A549 treated with dexamethasone at 1 μM for 4 hours (cell line): ENCODE measurements around the gene ANHX. TPM values are rescaled to one million over a fixed set of nuclear protein-coding genes. Genes with fewer than 3 reads are reported as not detected.

ENCODE experiments used
- total RNA-seq: library from RNA; stranded (reverse); fragments of 200-300 nt; extraction: Qiagen RNA extraction; gene quantifications from 5 replicates; pipeline ENCODE4 v1.2.3, GENCODE V29; 2022

ANHX gene
- total RNA-seq, result not detected in 5 replicates

GRCh38 chr12:133235401-133236112 lies at the start of gene ANHX:
Gene ANHX (minus strand): TSS chr12:133235877. CDS start chr12:133234356, 1,521 bp downstream.

GRCh38 chr12:133181238-133181959 lies 54.3 kb downstream of the ANHX start, which contains the start of gene ZNF268:
Gene ZNF268 (plus strand): TSS chr12:133181495. CDS start chr12:133181998, 503 bp downstream.

Other genes starting within 250 kb of the ANHX start
- 6.3 to 9.1 TPM (median 8.1 TPM) in 5 replicates for gene ZNF26, start 249.5 kb downstream of the ANHX start, total RNA-seq
- gene ZNF84, start 198.4 kb downstream of the ANHX start, total RNA-seq, result 11.0 to 12.9 TPM (median 11.9 TPM) in 5 replicates
- gene ZNF140, start 155.0 kb downstream of the ANHX start, total RNA-seq, result 7.6 to 9.6 TPM (median 9.1 TPM) in 5 replicates
- gene ZNF891, start 105.6 kb downstream of the ANHX start, total RNA-seq, result 0.30 to 0.41 TPM (median 0.34 TPM) in 5 replicates
- 1.0 to 1.7 TPM (median 1.6 TPM) in 5 replicates for gene ZNF10, start 105.2 kb downstream of the ANHX start, total RNA-seq
- gene ZNF268, start 54.4 kb downstream of the ANHX start, total RNA-seq, result 10.1 to 14.0 TPM (median 13.1 TPM) in 5 replicates